Activated T-helper 2 cell treated with anti-CD3 and anti-CD28 coated beads, Interferon-gamma antibody, Interleukin-2, Interleukin-4, amounts not matched to agents 10 μg/mL and 5 μg/mL and 100 μg/mL, durations not matched to agents 14 hours and 24 hours and 36 hours (primary cell): ENCODE measurements around the gene MRNIP. TPM values are rescaled to one million over a fixed set of nuclear protein-coding genes. Genes with fewer than 3 reads are reported as not detected.

Experiments
- DNase-seq: peaks from one replicate; pipeline ENCODE4 v3.0.0; 2021; ENCODE audit warnings: low spot score
- H3K27ac Mint-ChIP-seq: one replicate; pipeline ENCODE4 v1.8.0; 2021; ENCODE audit warnings: mixed read lengths
- H3K27me3 Mint-ChIP-seq: one replicate; pipeline ENCODE4 v1.8.0; 2021; ENCODE audit warnings: low read depth, mixed read lengths
- H3K36me3 Mint-ChIP-seq: one replicate; pipeline ENCODE4 v1.8.0; 2021; ENCODE audit warnings: low read depth, mixed read lengths
- H3K4me1 Mint-ChIP-seq: one replicate; pipeline ENCODE4 v1.8.0; 2021; ENCODE audit warnings: low read depth, mixed read lengths
- H3K4me3 Mint-ChIP-seq: one replicate; pipeline ENCODE4 v1.8.0; 2021; ENCODE audit warnings: low read depth, mild to moderate bottlenecking, moderate library complexity, mixed read lengths
- H3K9me3 Mint-ChIP-seq: one replicate; pipeline ENCODE4 v1.8.0; 2021; ENCODE audit warnings: mixed read lengths
- intact Hi-C: fragments of 100-400 bp; cut with micrococcal nuclease; formaldehyde crosslinking; loops from one replicate; pipeline ENCODE4 v1.15.1; 2023
- total RNA-seq: library from RNA; stranded (reverse); gene quantifications from 2 replicates; pipeline ENCODE4 v1.2.3, GENCODE V29; 2022

MRNIP gene
- total RNA-seq, 1 donor from 2014 or later, result 30.1 TPM

GRCh38 chr5:179819296-179820126 is 39.1 kb downstream of the MRNIP start:
- Mint-ChIP-seq H3K9me3 (no peaks in the 10 kb centered on the region), H3K4me1 (peaks cover 30% of the 10 kb centered on the region), H3K4me3 (peak overlapping the region; percentile 69)

GRCh38 chr5:179818746-179819295 is 39.8 kb downstream of the MRNIP start:
- intact Hi-C loops, result loop anchor here (1.0 kb wide), 1 partner anchor 8 kb away; no protein-coding TSS in a partner anchor
- peak overlapping the region; percentile 65 for H3K4me3 Mint-ChIP-seq

More at GRCh38 chr5:179819296-179820126, 39.1 kb downstream of the MRNIP start:
- H3K27me3 Mint-ChIP-seq, result no peaks in the 10 kb centered on the region
- intact Hi-C loops, result loop anchor here (1.0 to 10.0 kb wide), 6 partner anchors 8 to 265 kb away; partner anchors contain the start of genes CANX, HNRNPH1, MRNIP and RUFY1
- no peak for DNase-seq
- peaks cover 34% of the 10 kb centered on the region for H3K36me3 Mint-ChIP-seq
- peak overlapping the region; percentile 87 for H3K27ac Mint-ChIP-seq

GRCh38 chr5:179817890-179818745 is 40.5 kb downstream of the MRNIP start:
- DNase-seq, result no peak
- Mint-ChIP-seq H3K27ac (peak overlapping the region; percentile 83), H3K4me1 (peaks cover 29% of the 10 kb centered on the region), H3K27me3 (no peaks in the 10 kb centered on the region), H3K36me3 (peaks cover 27% of the 10 kb centered on the region), H3K9me3 (no peaks in the 10 kb centered on the region), H3K4me3 (peak overlapping the region; percentile 65)
- intact Hi-C loops, result no loop called here

More at GRCh38 chr5:179818746-179819295, 39.8 kb downstream of the MRNIP start:
- peaks cover 32% of the 10 kb centered on the region for H3K36me3 Mint-ChIP-seq
- H3K27me3 Mint-ChIP-seq, result no peaks in the 10 kb centered on the region
- H3K4me1 Mint-ChIP-seq, result peaks cover 29% of the 10 kb centered on the region
- H3K27ac Mint-ChIP-seq, result peak overlapping the region; percentile 83
- H3K9me3 Mint-ChIP-seq, result no peaks in the 10 kb centered on the region
- DNase-seq, result peak; percentile 80

- no peak for DNase-seq
- peak overlapping the region; percentile 65 for H3K4me3 Mint-ChIP-seq
- H3K4me1 Mint-ChIP-seq, result peaks cover 26% of the 10 kb centered on the region
- no peaks in the 10 kb centered on the region for H3K27me3 Mint-ChIP-seq
- H3K9me3 Mint-ChIP-seq, result no peaks in the 10 kb centered on the region
- no peak overlapping the region for H3K27ac Mint-ChIP-seq
- peaks cover 29% of the 10 kb centered on the region for H3K36me3 Mint-ChIP-seq
- intact Hi-C loops, result no loop called here
These were observed 41.2 kb downstream of the MRNIP start for GRCh38 chr5:179817470-179817840.

- no peaks in the 10 kb centered on the region for H3K27me3 Mint-ChIP-seq
- intact Hi-C loops, result no loop called here
- H3K9me3 Mint-ChIP-seq, result no peaks in the 10 kb centered on the region
- H3K4me3 Mint-ChIP-seq, result no peak overlapping the region
- no peak overlapping the region for H3K27ac Mint-ChIP-seq
- DNase-seq, result no peak
- peaks cover 26% of the 10 kb centered on the region for H3K36me3 Mint-ChIP-seq
- H3K4me1 Mint-ChIP-seq, result peaks cover 21% of the 10 kb centered on the region
These were observed 41.7 kb downstream of the MRNIP start for GRCh38 chr5:179816796-179817469.

GRCh38 chr5:179816401-179816795 is 42.2 kb downstream of the MRNIP start:
- Mint-ChIP-seq H3K27ac (no peak overlapping the region), H3K4me3 (no peak overlapping the region), H3K27me3 (no peaks in the 10 kb centered on the region), H3K4me1 (peaks cover 17% of the 10 kb centered on the region), H3K9me3 (no peaks in the 10 kb centered on the region), H3K36me3 (peaks cover 28% of the 10 kb centered on the region)
- no peak for DNase-seq
- intact Hi-C loops, result no loop called here

- Mint-ChIP-seq H3K36me3 (peaks cover 30% of the 10 kb centered on the region), H3K4me3 (peak overlapping the region; percentile 6), H3K9me3 (no peaks in the 10 kb centered on the region), H3K27me3 (no peaks in the 10 kb centered on the region), H3K27ac (peak overlapping the region; percentile 38), H3K4me1 (peaks cover 17% of the 10 kb centered on the region)
- no peak for DNase-seq
- intact Hi-C loops, result no loop called here
These were observed 42.9 kb downstream of the MRNIP start for GRCh38 chr5:179815491-179816249.

- no peak overlapping the region for H3K4me3 Mint-ChIP-seq
- H3K36me3 Mint-ChIP-seq, result peaks cover 33% of the 10 kb centered on the region
- H3K27ac Mint-ChIP-seq, result no peak overlapping the region
These were observed 44.5 kb downstream of the MRNIP start for GRCh38 chr5:179814090-179814489.

GRCh38 chr5:179812997-179813607 is 45.5 kb downstream of the MRNIP start:
- Mint-ChIP-seq H3K36me3 (peaks cover 33% of the 10 kb centered on the region), H3K4me1 (peaks cover 6% of the 10 kb centered on the region), H3K4me3 (no peak overlapping the region), H3K27ac (no peak overlapping the region), H3K27me3 (no peaks in the 10 kb centered on the region), H3K9me3 (no peaks in the 10 kb centered on the region)
- intact Hi-C loops, result no loop called here
- no peak for DNase-seq

More at GRCh38 chr5:179814090-179814489, 44.5 kb downstream of the MRNIP start:
- intact Hi-C loops, result no loop called here
- DNase-seq, result no peak
- no peaks in the 10 kb centered on the region for H3K27me3 Mint-ChIP-seq
- H3K9me3 Mint-ChIP-seq, result no peaks in the 10 kb centered on the region
- H3K4me1 Mint-ChIP-seq, result peaks cover 9% of the 10 kb centered on the region

GRCh38 chr5:179812135-179812825 is 46.3 kb downstream of the MRNIP start:
- no peaks in the 10 kb centered on the region for H3K9me3 Mint-ChIP-seq
- H3K27me3 Mint-ChIP-seq, result no peaks in the 10 kb centered on the region
- intact Hi-C loops, result no loop called here
- DNase-seq, result no peak
- no peak overlapping the region for H3K4me3 Mint-ChIP-seq
- peaks cover 3% of the 10 kb centered on the region for H3K4me1 Mint-ChIP-seq
- H3K27ac Mint-ChIP-seq, result no peak overlapping the region
- peaks cover 33% of the 10 kb centered on the region for H3K36me3 Mint-ChIP-seq
